CD4-positive, alpha-beta T cell (primary cell): ENCODE results near the gene CEP89. TPM values are rescaled to one million over a fixed set of nuclear protein-coding genes. Genes with fewer than 3 reads are reported as not detected.

Experiments used
- ATAC-seq: fragments of 200-7000 bp; cut with Tn5 transposase; one replicate; pipeline ENCODE4 v1.10.0; 2022; ENCODE audit warnings: mild to moderate bottlenecking; ENCODE audit not compliant: poor library complexity
- CTCF ChIA-PET: fragments of 350-600 bp; sonication (Branson Sonifier 250); formaldehyde crosslinking; loops from one replicate; lab custom pipeline; 2021; ENCODE audit warnings: antibody characterized with exemption, inconsistent platforms; lab: Charles Lee
- POLR2A ChIA-PET: fragments of 350-600 bp; sonication (Branson Sonifier 250); formaldehyde crosslinking; loops from one replicate; lab custom pipeline; 2021; ENCODE audit warnings: antibody characterized with exemption, inconsistent platforms; lab: Charles Lee
- DNase-seq, 14 experiments: peaks; one replicate each; pipeline ENCODE4 v3.0.0-alpha.2; 2013 to 2020; ENCODE audit warnings: mixed read lengths in 2 of 14
- H3K27ac ChIP-seq, 2 donors: one replicate each; pipeline versions ENCODE4 v1.5.1 to v1.7.0; 2013; ENCODE audit warnings: low read length in 2 of 2, low read depth in 1 of 2, mild to moderate bottlenecking in 1 of 2
- H3K27me3 ChIP-seq, 2 experiments: 1 replicate in 1 of 2; 2 replicates in 1 of 2; pipeline versions ENCODE4 v1.6.1 to v1.7.0; 2013; ENCODE audit warnings: low read length in 2 of 2, control low read depth in 1 of 2, mild to moderate bottlenecking in 1 of 2, moderate library complexity in 1 of 2; ENCODE audit not compliant: insufficient read depth in 2 of 2, control insufficient read depth in 1 of 2
- H3K36me3 ChIP-seq: one replicate; pipeline ENCODE4 v1.6.1; 2013; ENCODE audit warnings: low read length, control low read depth; ENCODE audit not compliant: insufficient read depth
- H3K4me1 ChIP-seq: one replicate; pipeline ENCODE4 v1.6.1; 2013; ENCODE audit warnings: low read length, control low read depth; ENCODE audit not compliant: insufficient read depth
- H3K4me3 ChIP-seq: one replicate; pipeline ENCODE4 v1.5.1; 2013; ENCODE audit warnings: mild to moderate bottlenecking, low read length, moderate library complexity
- H3K9me3 ChIP-seq, 2 experiments: 1 replicate in 1 of 2; 2 replicates in 1 of 2; pipeline versions ENCODE4 v1.6.1 to v1.7.0; 2013; ENCODE audit warnings: low read length in 2 of 2, mild to moderate bottlenecking in 2 of 2, control low read depth in 1 of 2, moderate library complexity in 1 of 2; ENCODE audit not compliant: control insufficient read depth in 1 of 2, insufficient read depth in 1 of 2
- H3K27ac Mint-ChIP-seq: one replicate; pipeline ENCODE4 v1.8.0; 2020; ENCODE audit warnings: mixed read lengths
- H3K27me3 Mint-ChIP-seq: one replicate; pipeline ENCODE4 v1.8.0; 2021; ENCODE audit warnings: mixed read lengths
- H3K36me3 Mint-ChIP-seq: one replicate; pipeline ENCODE4 v1.8.0; 2021; ENCODE audit warnings: low read depth, mixed read lengths
- H3K4me1 Mint-ChIP-seq: one replicate; pipeline ENCODE4 v1.8.0; 2021; ENCODE audit warnings: low read depth, mixed read lengths
- H3K4me3 Mint-ChIP-seq: one replicate; pipeline ENCODE4 v1.8.0; 2020; ENCODE audit warnings: mild to moderate bottlenecking, mixed read lengths
- H3K9me3 Mint-ChIP-seq: one replicate; pipeline ENCODE4 v1.8.0; 2020; ENCODE audit warnings: mixed read lengths
- intact Hi-C, 2 experiments: fragments of 100-400 bp; cut with DNase I in 1 of 2; cut with micrococcal nuclease in 1 of 2; formaldehyde crosslinking; loops; one replicate each; pipeline versions ENCODE4 v1.15.1 to v1.9.0; 2023 to 2025; cut with DNase I, micrococcal nuclease
- total RNA-seq, 174 experiments: library from RNA in 2 of 174; stranded (reverse) in 2 of 174; gene quantifications; one replicate each; pipeline ENCODE4 v1.2.3 and lab custom pipeline; 2021 to 2026
- TF ChIP-seq, protein P1 (sequence below): fragments of 200-600 bp; IDR thresholded peaks from one replicate; pipeline ENCODE4 v1.8.0; 2022; ENCODE audit warnings: antibody characterized with exemption, mild to moderate bottlenecking

Gene CEP89
- total RNA-seq, 2 experiments from 2014 or later = 4.0 to 5.1 TPM

DNA sequence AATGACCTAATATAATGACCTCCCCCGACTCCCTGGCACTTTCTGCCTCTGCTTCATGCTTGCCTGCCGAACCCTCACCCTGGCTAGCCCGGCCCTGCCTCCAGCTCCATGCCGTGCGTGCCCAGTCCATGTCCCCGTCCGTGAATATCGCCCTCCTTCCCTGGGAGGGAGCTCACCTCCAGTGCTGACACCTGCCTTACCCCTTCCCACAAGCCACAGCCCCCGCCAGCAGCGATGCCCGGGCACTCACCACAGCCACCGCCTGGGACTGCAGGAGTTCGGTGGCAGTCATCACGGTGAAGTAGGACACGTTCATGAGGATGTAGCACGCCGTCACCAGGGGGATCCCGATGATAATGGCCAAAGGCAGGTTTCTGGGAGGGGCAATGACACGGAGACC is 112.2 kb downstream of the CEP89 start:
- intact Hi-C loops = no loop called here
- Histone ChIP-seq H3K9me3 (peaks cover 0 to 4% of the 10 kb centered on the region in 2 experiments), H3K36me3 (no peaks in the 10 kb centered on the region), H3K27ac (no peak overlapping the region), H3K27me3 (no peaks in the 10 kb centered on the region), H3K4me3 (no peak overlapping the region), H3K4me1 (no peaks in the 10 kb centered on the region)
- Mint-ChIP-seq H3K36me3 (no peaks in the 10 kb centered on the region), H3K27ac (no peak overlapping the region), H3K4me1 (no peaks in the 10 kb centered on the region), H3K27me3 (no peaks in the 10 kb centered on the region), H3K9me3 (no peaks in the 10 kb centered on the region), H3K4me3 (no peak overlapping the region)
- ChIA-PET POLR2A (no interaction called here), CTCF (no interaction called here)
- no peak for ATAC-seq
- TF ChIP-seq, protein P1, sequence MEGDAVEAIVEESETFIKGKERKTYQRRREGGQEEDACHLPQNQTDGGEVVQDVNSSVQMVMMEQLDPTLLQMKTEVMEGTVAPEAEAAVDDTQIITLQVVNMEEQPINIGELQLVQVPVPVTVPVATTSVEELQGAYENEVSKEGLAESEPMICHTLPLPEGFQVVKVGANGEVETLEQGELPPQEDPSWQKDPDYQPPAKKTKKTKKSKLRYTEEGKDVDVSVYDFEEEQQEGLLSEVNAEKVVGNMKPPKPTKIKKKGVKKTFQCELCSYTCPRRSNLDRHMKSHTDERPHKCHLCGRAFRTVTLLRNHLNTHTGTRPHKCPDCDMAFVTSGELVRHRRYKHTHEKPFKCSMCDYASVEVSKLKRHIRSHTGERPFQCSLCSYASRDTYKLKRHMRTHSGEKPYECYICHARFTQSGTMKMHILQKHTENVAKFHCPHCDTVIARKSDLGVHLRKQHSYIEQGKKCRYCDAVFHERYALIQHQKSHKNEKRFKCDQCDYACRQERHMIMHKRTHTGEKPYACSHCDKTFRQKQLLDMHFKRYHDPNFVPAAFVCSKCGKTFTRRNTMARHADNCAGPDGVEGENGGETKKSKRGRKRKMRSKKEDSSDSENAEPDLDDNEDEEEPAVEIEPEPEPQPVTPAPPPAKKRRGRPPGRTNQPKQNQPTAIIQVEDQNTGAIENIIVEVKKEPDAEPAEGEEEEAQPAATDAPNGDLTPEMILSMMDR = no peak
- no peak for DNase-seq

DNA sequence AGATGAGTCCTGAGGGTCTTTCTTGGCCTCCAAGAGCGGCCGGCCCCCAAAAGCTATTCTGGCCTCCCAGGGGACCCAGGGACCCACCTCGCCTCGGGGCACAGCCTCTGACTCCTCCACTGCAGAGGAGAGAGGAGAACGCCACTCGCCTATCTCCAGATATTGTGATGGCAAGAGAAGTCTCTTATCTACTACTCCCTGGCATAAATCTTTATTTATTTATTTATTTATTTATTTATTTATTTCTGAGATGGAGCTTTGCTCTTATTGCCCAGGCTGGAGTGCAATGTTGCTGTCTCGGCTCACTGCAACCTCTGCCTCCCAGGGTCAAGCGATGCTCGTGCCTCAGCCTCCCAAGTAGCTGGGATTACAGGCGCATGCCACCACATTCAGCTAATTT is 113.2 kb downstream of the CEP89 start:
- TF ChIP-seq, protein P1 = no peak
- H3K36me3 ChIP-seq = no peaks in the 10 kb centered on the region
- POLR2A ChIA-PET = no interaction called here

DNA sequence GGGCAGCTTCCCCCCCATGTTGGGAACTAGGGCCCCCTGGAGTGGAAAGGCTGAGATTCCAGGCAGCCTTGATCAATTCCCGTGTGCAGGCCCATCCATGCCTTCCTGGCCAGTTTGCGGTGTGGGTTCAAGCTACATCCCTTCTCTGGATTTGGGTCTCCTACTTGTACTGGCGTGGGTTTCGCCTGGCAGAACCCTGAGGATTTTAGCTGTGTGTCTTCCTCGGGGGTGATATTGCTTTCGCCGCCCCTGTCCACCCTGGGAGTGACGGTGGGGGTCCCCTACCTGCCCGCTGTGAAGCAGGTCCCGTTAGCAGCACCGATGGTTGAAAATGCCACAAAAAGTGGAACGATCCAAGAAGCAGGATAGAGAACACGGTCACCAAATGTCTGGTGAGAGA is 113.6 kb downstream of the CEP89 start:
- CTCF ChIA-PET = no interaction called here
- POLR2A ChIA-PET = no interaction called here
- TF ChIP-seq, protein P1 = no peak

More for the DNA sequence above, 113.2 kb downstream of the CEP89 start:
- Mint-ChIP-seq H3K4me3 (no peak overlapping the region), H3K4me1 (no peaks in the 10 kb centered on the region), H3K36me3 (no peaks in the 10 kb centered on the region), H3K27me3 (no peaks in the 10 kb centered on the region), H3K27ac (no peak overlapping the region), H3K9me3 (no peaks in the 10 kb centered on the region)
- CTCF ChIA-PET = no interaction called here
- Histone ChIP-seq H3K4me3 (no peak overlapping the region), H3K27me3 (no peaks in the 10 kb centered on the region), H3K27ac (no peak overlapping the region), H3K9me3 (peaks cover 0 to 4% of the 10 kb centered on the region in 2 experiments), H3K4me1 (no peaks in the 10 kb centered on the region)
- DNase-seq = no peak
- intact Hi-C loops = no loop called here
- no peak for ATAC-seq

More for the DNA sequence above, 113.6 kb downstream of the CEP89 start:
- H3K27ac ChIP-seq = no peak overlapping the region
- H3K27me3 Mint-ChIP-seq = no peaks in the 10 kb centered on the region
- intact Hi-C loops = no loop called here
- no peak overlapping the region for H3K4me3 ChIP-seq
- no peak overlapping the region for H3K27ac Mint-ChIP-seq
- no peak for ATAC-seq
- H3K4me1 ChIP-seq = no peaks in the 10 kb centered on the region
- DNase-seq = no peak
- H3K36me3 Mint-ChIP-seq = no peaks in the 10 kb centered on the region
- no peak overlapping the region for H3K4me3 Mint-ChIP-seq
- no peaks in the 10 kb centered on the region for H3K27me3 ChIP-seq
- H3K36me3 ChIP-seq = no peaks in the 10 kb centered on the region
- no peaks in the 10 kb centered on the region for H3K4me1 Mint-ChIP-seq
- H3K9me3 ChIP-seq = peaks cover 0 to 4% of the 10 kb centered on the region in 2 experiments
- no peaks in the 10 kb centered on the region for H3K9me3 Mint-ChIP-seq
